PFSK-1 (cell line): ENCODE data around the gene NFKBIZ.

Experiments
- POLR2AphosphoS5 ChIP-seq: IDR thresholded peaks from 2 replicates; pipeline ENCODE4 v1.6.1; 2012; ENCODE audit warnings: low read depth, mild to moderate bottlenecking, control low read depth, low read length, moderate library complexity
- TAF1 ChIP-seq: IDR thresholded peaks from 2 replicates; pipeline ENCODE4 v1.6.1; 2012; ENCODE audit warnings: low read length, control low read depth, borderline replicate concordance; ENCODE audit not compliant: insufficient read depth

GRCh38 chr3:101828691-101829436, 20.4 kb upstream of the NFKBIZ start:
- TF ChIP-seq TAF1 (no peak), POLR2AphosphoS5 (no peak)
